ENCODE results near the gene ALKBH1. TPM values are rescaled to one million over a fixed set of nuclear protein-coding genes. Genes with fewer than 3 reads are reported as not detected.

Gene ALKBH1
- total and polyA plus RNA-seq, 9 of the 15 experiments (the other 6 are each of a cell fraction or from before 2014, with no cell fraction given), result 5.3 to 19.4 (median 10.7) TPM

DNA sequence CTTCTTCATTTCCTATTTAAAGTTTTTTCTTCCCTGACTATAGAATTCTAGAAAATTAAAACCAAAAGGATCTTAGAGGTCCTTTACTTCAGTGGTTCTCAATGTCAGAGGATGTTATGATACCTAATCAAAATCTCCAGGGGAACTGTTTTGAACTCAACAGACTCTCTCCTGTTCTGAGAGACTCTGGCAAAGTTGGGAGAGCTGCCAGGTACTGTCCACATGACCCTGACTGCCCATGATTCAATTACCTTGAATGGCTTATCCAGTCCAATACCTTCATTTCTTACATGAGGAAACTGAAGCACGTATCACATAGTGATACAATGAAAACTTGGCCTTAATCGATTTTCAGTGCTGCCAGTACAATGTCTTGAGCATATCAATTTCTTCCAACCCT, 16.6 kb downstream of the ALKBH1 start (continued):
- TF ChIP-seq, protein P1, sequence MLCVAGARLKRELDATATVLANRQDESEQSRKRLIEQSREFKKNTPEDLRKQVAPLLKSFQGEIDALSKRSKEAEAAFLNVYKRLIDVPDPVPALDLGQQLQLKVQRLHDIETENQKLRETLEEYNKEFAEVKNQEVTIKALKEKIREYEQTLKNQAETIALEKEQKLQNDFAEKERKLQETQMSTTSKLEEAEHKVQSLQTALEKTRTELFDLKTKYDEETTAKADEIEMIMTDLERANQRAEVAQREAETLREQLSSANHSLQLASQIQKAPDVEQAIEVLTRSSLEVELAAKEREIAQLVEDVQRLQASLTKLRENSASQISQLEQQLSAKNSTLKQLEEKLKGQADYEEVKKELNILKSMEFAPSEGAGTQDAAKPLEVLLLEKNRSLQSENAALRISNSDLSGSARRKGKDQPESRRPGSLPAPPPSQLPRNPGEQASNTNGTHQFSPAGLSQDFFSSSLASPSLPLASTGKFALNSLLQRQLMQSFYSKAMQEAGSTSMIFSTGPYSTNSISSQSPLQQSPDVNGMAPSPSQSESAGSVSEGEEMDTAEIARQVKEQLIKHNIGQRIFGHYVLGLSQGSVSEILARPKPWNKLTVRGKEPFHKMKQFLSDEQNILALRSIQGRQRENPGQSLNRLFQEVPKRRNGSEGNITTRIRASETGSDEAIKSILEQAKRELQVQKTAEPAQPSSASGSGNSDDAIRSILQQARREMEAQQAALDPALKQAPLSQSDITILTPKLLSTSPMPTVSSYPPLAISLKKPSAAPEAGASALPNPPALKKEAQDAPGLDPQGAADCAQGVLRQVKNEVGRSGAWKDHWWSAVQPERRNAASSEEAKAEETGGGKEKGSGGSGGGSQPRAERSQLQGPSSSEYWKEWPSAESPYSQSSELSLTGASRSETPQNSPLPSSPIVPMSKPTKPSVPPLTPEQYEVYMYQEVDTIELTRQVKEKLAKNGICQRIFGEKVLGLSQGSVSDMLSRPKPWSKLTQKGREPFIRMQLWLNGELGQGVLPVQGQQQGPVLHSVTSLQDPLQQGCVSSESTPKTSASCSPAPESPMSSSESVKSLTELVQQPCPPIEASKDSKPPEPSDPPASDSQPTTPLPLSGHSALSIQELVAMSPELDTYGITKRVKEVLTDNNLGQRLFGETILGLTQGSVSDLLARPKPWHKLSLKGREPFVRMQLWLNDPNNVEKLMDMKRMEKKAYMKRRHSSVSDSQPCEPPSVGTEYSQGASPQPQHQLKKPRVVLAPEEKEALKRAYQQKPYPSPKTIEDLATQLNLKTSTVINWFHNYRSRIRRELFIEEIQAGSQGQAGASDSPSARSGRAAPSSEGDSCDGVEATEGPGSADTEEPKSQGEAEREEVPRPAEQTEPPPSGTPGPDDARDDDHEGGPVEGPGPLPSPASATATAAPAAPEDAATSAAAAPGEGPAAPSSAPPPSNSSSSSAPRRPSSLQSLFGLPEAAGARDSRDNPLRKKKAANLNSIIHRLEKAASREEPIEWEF (CRISPR knock-in tag; IDR thresholded peaks at IDR 0.05), result no peak
- TF ChIP-seq, protein P2, sequence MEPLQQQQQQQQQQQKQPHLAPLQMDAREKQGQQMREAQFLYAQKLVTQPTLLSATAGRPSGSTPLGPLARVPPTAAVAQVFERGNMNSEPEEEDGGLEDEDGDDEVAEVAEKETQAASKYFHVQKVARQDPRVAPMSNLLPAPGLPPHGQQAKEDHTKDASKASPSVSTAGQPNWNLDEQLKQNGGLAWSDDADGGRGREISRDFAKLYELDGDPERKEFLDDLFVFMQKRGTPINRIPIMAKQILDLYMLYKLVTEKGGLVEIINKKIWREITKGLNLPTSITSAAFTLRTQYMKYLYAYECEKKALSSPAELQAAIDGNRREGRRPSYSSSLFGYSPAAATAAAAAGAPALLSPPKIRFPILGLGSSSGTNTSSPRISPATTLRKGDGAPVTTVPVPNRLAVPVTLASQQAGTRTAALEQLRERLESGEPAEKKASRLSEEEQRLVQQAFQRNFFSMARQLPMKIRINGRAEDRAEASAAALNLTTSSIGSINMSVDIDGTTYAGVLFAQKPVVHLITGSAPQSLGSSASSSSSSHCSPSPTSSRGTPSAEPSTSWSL (CRISPR knock-in tag; IDR thresholded peaks at IDR 0.05; ENCODE audit: borderline replicate concordance), result no peak
- TF ChIP-seq XRCC5 (IDR thresholded peaks at IDR 0.05; ENCODE audit: low read depth, low read length), result no peak
- TF ChIP-seq ZNF253 (CRISPR knock-in tag; conservative IDR thresholded peaks at IDR 0.05), result no peak
- TF ChIP-seq CXXC5 (CRISPR knock-in tag; IDR thresholded peaks at IDR 0.05), result no peak
- no peak for TF ChIP-seq HDAC6 (IDR thresholded peaks at IDR 0.05; ENCODE audit: low read depth, low read length)
- TF ChIP-seq, protein P3, sequence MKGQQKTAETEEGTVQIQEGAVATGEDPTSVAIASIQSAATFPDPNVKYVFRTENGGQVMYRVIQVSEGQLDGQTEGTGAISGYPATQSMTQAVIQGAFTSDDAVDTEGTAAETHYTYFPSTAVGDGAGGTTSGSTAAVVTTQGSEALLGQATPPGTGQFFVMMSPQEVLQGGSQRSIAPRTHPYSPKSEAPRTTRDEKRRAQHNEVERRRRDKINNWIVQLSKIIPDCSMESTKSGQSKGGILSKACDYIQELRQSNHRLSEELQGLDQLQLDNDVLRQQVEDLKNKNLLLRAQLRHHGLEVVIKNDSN (CRISPR knock-in tag; IDR thresholded peaks at IDR 0.05), result no peak
- TF ChIP-seq, protein P4, sequence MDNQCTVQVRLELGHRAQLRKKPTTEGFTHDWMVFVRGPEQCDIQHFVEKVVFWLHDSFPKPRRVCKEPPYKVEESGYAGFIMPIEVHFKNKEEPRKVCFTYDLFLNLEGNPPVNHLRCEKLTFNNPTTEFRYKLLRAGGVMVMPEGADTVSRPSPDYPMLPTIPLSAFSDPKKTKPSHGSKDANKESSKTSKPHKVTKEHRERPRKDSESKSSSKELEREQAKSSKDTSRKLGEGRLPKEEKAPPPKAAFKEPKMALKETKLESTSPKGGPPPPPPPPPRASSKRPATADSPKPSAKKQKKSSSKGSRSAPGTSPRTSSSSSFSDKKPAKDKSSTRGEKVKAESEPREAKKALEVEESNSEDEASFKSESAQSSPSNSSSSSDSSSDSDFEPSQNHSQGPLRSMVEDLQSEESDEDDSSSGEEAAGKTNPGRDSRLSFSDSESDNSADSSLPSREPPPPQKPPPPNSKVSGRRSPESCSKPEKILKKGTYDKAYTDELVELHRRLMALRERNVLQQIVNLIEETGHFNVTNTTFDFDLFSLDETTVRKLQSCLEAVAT (IDR thresholded peaks at IDR 0.05), result no peak
- TF ChIP-seq ZNF75A (CRISPR knock-in tag; IDR thresholded peaks at IDR 0.05), result no peak
- no peak for TF ChIP-seq GABPB2 (CRISPR knock-in tag; conservative IDR thresholded peaks at IDR 0.05)
- no peak for TF ChIP-seq CTBP1 (IDR thresholded peaks at IDR 0.05; ENCODE audit: borderline replicate concordance)
- no peak for TF ChIP-seq ZNF354B (CRISPR knock-in tag; IDR thresholded peaks at IDR 0.05)

All from K562 (cell line).